HCT116 (cell line): ENCODE measurements around the gene TBC1D19. TPM values are rescaled to one million over a fixed set of nuclear protein-coding genes. Genes with fewer than 3 reads are reported as not detected.

ENCODE experiments used
- ATAC-seq: fragments of 200-7000 bp; cut with Tn5 transposase; 2 replicates; pipeline ENCODE4 v1.9.1; 2020; ENCODE audit warnings: mild to moderate bottlenecking, moderate library complexity
- BruUV-seq: library from RNA; stranded (reverse); fragments of 400-500 nt; replicated peaks from 2 replicates; lab custom pipeline; 2021; lab: Mats Ljungman, UMichigan
- CTCF ChIA-PET: fragments of 300-600 bp; sonication (Branson Sonifier 250); formaldehyde crosslinking; loops from one replicate; lab custom pipeline; 2021; ENCODE audit warnings: antibody characterized with exemption; lab: Charles Lee
- POLR2A ChIA-PET: fragments of 300-600, 350-600 bp; sonication (Branson Sonifier 250); formaldehyde crosslinking; loops from one replicate; lab custom pipeline; 2021; ENCODE audit warnings: antibody characterized with exemption; lab: Charles Lee
- RAD21 ChIA-PET, 2 experiments: fragments of 300-600 bp; sonication (Branson Sonifier 250); formaldehyde crosslinking; loops; one replicate each; lab custom pipeline; 2023; ENCODE audit warnings: low total read pairs in 2 of 2; ENCODE audit not compliant: uncharacterized antibody in 2 of 2, unreplicated experiment in 2 of 2, low non-redundant PET in 1 of 2; lab: Charles Lee
- DNase-seq: peaks from one replicate; pipeline ENCODE4 v3.0.0-alpha.2; 2010; ENCODE audit warnings: low read depth, low spot score
- H2AFZ ChIP-seq: fragments of 200-600 bp; shearing (Covaris generic), sonication (generic); 2 replicates; pipeline ENCODE4 v1.6.1; 2017; ENCODE audit warnings: low read depth, mixed run types, mixed read lengths, antibody characterized with exemption, low read length; ENCODE audit not compliant: poor library complexity, severe bottlenecking
- H3K27ac ChIP-seq: 2 replicates; pipeline ENCODE4 v1.5.1; 2012; ENCODE audit warnings: low read depth, low read length
- H3K27me3 ChIP-seq: fragments of 200-600 bp; sonication (generic); 2 replicates; pipeline ENCODE4 v1.6.1; 2016; ENCODE audit warnings: mixed run types, low read length, mixed read lengths; ENCODE audit not compliant: insufficient read depth
- H3K36me3 ChIP-seq, 2 experiments: fragments of 200-500 bp in 1 of 2; fragments of 200-600 bp in 1 of 2; sonication (Bioruptor generic) in 1 of 2; sonication (generic) in 1 of 2; 2 replicates each; pipeline versions ENCODE4 v1.5.1 to v1.6.1; 2014 to 2016; ENCODE audit warnings: low read length in 2 of 2, inconsistent platforms in 1 of 2, mixed read lengths in 1 of 2, mixed run types in 1 of 2; ENCODE audit not compliant: insufficient read depth in 2 of 2, control insufficient read depth in 1 of 2
- H3K4me1 ChIP-seq, 2 experiments: fragments of 200-600 bp in 1 of 2; sonication (generic) in 1 of 2; 2 replicates each; pipeline versions ENCODE4 v1.5.1 to v1.6.1; 2012 to 2017; ENCODE audit warnings: low read length in 2 of 2, inconsistent platforms in 1 of 2, mild to moderate bottlenecking in 1 of 2, mixed read lengths in 1 of 2, mixed run types in 1 of 2, moderate library complexity in 1 of 2; ENCODE audit not compliant: insufficient read depth in 2 of 2, control insufficient read depth in 1 of 2
- H3K4me2 ChIP-seq: fragments of 200-600 bp; sonication (generic); 2 replicates; pipeline ENCODE4 v1.6.1; 2017; ENCODE audit warnings: mixed run types, low read length, mixed read lengths
- H3K4me3 ChIP-seq, 2 experiments: fragments of 200-600 bp in 1 of 2; sonication (generic) in 1 of 2; replicated peaks in 1 of 2; 2 replicates each; pipeline ENCODE4 v1.5.1; 2011 to 2016; ENCODE audit warnings: low read length in 2 of 2, control low read depth in 1 of 2, low read depth in 1 of 2, mild to moderate bottlenecking in 1 of 2, mixed read lengths in 1 of 2, mixed run types in 1 of 2
- H3K79me2 ChIP-seq: fragments of 200-600 bp; sonication (generic); 2 replicates; pipeline ENCODE4 v1.6.1; 2017; ENCODE audit warnings: mild to moderate bottlenecking, mixed run types, low read length, moderate library complexity, mixed read lengths; ENCODE audit not compliant: insufficient read depth
- H3K9ac ChIP-seq: fragments of 200-600 bp; sonication (generic); 2 replicates; pipeline ENCODE4 v1.6.1; 2016; ENCODE audit warnings: low read length, mixed read lengths
- H3K9me2 ChIP-seq: fragments of 200-600 bp; sonication (generic), shearing (Covaris generic); 2 replicates; pipeline ENCODE4 v1.6.1; 2017; ENCODE audit warnings: mixed run types, mild to moderate bottlenecking, moderate library complexity; ENCODE audit not compliant: insufficient read depth
- H3K9me3 ChIP-seq, 2 experiments: fragments of 200-500 bp in 1 of 2; fragments of 200-600 bp in 1 of 2; sonication (Bioruptor generic) in 1 of 2; sonication (generic) in 1 of 2; 2 replicates each; pipeline ENCODE4 v1.6.1; 2014 to 2017; ENCODE audit warnings: low read length in 2 of 2, mixed read lengths in 2 of 2, inconsistent platforms in 1 of 2, low read depth in 1 of 2, mild to moderate bottlenecking in 1 of 2, mixed run types in 1 of 2, moderate library complexity in 1 of 2; ENCODE audit not compliant: control insufficient read depth in 1 of 2, insufficient read depth in 1 of 2
- H4K20me1 ChIP-seq: fragments of 200-600 bp; sonication (generic), shearing (Covaris generic); 2 replicates; pipeline ENCODE4 v1.6.1; 2017; ENCODE audit warnings: mixed run types, mild to moderate bottlenecking, moderate library complexity; ENCODE audit not compliant: insufficient read depth
- ATF3 ChIP-seq: IDR thresholded peaks from 2 replicates; pipeline ENCODE4 v1.6.1; 2012
- CBX3 ChIP-seq: IDR thresholded peaks from 2 replicates; pipeline ENCODE4 v1.6.1; 2012; ENCODE audit warnings: low read depth
- CEBPB ChIP-seq: IDR thresholded peaks from 2 replicates; pipeline ENCODE4 v1.6.1; 2012; ENCODE audit warnings: low read depth
- EGR1 ChIP-seq: IDR thresholded peaks from 2 replicates; pipeline ENCODE4 v1.6.1; 2012; ENCODE audit warnings: low read depth
- EZH2 ChIP-seq: fragments of 200-600 bp; sonication (generic); IDR thresholded peaks from 2 replicates; pipeline ENCODE4 v1.6.1; 2017; ENCODE audit warnings: antibody characterized with exemption, mixed run types
- EZH2phosphoT487 ChIP-seq: fragments of 200-600 bp; IDR thresholded peaks from 2 replicates; pipeline ENCODE4 v1.6.1; 2018; ENCODE audit warnings: antibody characterized with exemption, borderline replicate concordance
- FOSL1 ChIP-seq: IDR thresholded peaks from 2 replicates; pipeline ENCODE4 v1.6.1; 2012; ENCODE audit warnings: low read depth
- JUND ChIP-seq: IDR thresholded peaks from 2 replicates; pipeline ENCODE4 v1.6.1; 2012
- MAX ChIP-seq: IDR thresholded peaks from 2 replicates; pipeline ENCODE4 v1.6.1; 2012
- POLR2AphosphoS5 ChIP-seq: IDR thresholded peaks from 2 replicates; pipeline ENCODE4 v1.6.1; 2011; ENCODE audit warnings: mild to moderate bottlenecking, low read depth, low read length, moderate library complexity
- RAD21 ChIP-seq: IDR thresholded peaks from 2 replicates; pipeline ENCODE4 v1.6.1; 2012; ENCODE audit warnings: low read depth, mild to moderate bottlenecking
- SIN3A ChIP-seq: IDR thresholded peaks from 2 replicates; pipeline ENCODE4 v1.6.1; 2012; ENCODE audit warnings: low read depth
- SP1 ChIP-seq: IDR thresholded peaks from 2 replicates; pipeline ENCODE4 v1.6.1; 2012; ENCODE audit warnings: low read depth
- TCF7L2 ChIP-seq: IDR thresholded peaks from 2 replicates; pipeline ENCODE4 v1.7.0; 2011; ENCODE audit warnings: borderline replicate concordance, inconsistent platforms; ENCODE audit not compliant: insufficient read depth, insufficient read length; ENCODE audit errors: extremely low read depth
- YY1 ChIP-seq: IDR thresholded peaks from 2 replicates; pipeline ENCODE4 v1.6.1; 2011; ENCODE audit warnings: low read length, low read depth, moderate library complexity, mild to moderate bottlenecking; ENCODE audit not compliant: insufficient replicate concordance; ENCODE audit errors: extremely low read depth
- ZBTB33 ChIP-seq: IDR thresholded peaks from 2 replicates; pipeline ENCODE4 v1.6.1; 2011; ENCODE audit warnings: mild to moderate bottlenecking, low read length, moderate library complexity; ENCODE audit not compliant: insufficient replicate concordance; ENCODE audit errors: extremely low read depth
- ZFX ChIP-seq: fragments of 450-650 bp; IDR thresholded peaks from 2 replicates; pipeline ENCODE4 v1.6.1; 2017
- ZNF274 ChIP-seq: fragments of 200-500 bp; sonication (Bioruptor generic); IDR thresholded peaks from 2 replicates; pipeline ENCODE4 v1.6.1; 2014; ENCODE audit warnings: mild to moderate bottlenecking, low read depth, low read length, inconsistent platforms
- intact Hi-C: fragments of 100-400 bp; cut with micrococcal nuclease; formaldehyde crosslinking; loops from 2 replicates; pipeline ENCODE4 v1.10.0; 2022
- total RNA-seq: library from RNA; stranded (reverse); gene quantifications from one replicate; pipeline ENCODE4 v1.2.1, GENCODE V29; 2021; ENCODE audit not compliant: unreplicated experiment

Gene TBC1D19
- total RNA-seq, 1 experiment from 2014 or later, result 25.4 TPM

- BruUV-seq, result no TSS peak
- intact Hi-C loops, result no loop called here
- ChIA-PET CTCF (no interaction called here), RAD21 (no interaction called here), POLR2A (no interaction called here)
- no peaks in the 10 kb centered on the region for H3K9me2 ChIP-seq
- peak overlapping the region; percentile 83 for H2AFZ ChIP-seq
- ATAC-seq (no peak), DNase-seq (no peak)
- H3K4me1 ChIP-seq, result peaks cover 19 to 26% of the 10 kb centered on the region in 2 experiments; a peak in 3 of 4 replicates
- no peak for TF ChIP-seq ZFX
- TF ChIP-seq EZH2, result no peak
- no peak for TF ChIP-seq YY1
- TF ChIP-seq JUND, result no peak
- TF ChIP-seq CBX3, result no peak
- TF ChIP-seq POLR2AphosphoS5, result no peak
- TF ChIP-seq EGR1, result no peak
- TF ChIP-seq FOSL1, result no peak
- TF ChIP-seq ZBTB33, result no peak
- no peak for TF ChIP-seq CEBPB
- no peak for TF ChIP-seq TCF7L2
- TF ChIP-seq RAD21, result no peak
- TF ChIP-seq ZNF274, result no peak
- TF ChIP-seq ATF3, result no peak
- no peak for TF ChIP-seq MAX
- TF ChIP-seq SP1, result no peak
- TF ChIP-seq EZH2phosphoT487, result no peak
- no peak for TF ChIP-seq SIN3A
- no peaks in the 10 kb centered on the region for H3K36me3 ChIP-seq
- no peaks in the 10 kb centered on the region for H3K27me3 ChIP-seq
- no peak overlapping the region for H3K4me3 ChIP-seq
- no peaks in the 10 kb centered on the region for H3K79me2 ChIP-seq
- H3K27ac ChIP-seq, result no peak overlapping the region
- no peak overlapping the region for H3K4me2 ChIP-seq
- no peaks in the 10 kb centered on the region for H4K20me1 ChIP-seq
- no peaks in the 10 kb centered on the region for H3K9me3 ChIP-seq
- no peak overlapping the region for H3K9ac ChIP-seq
These were observed 7.6 kb upstream of the TBC1D19 start for GRCh38 chr4:26576231-26576739.
